ENCODE results near the gene SETD6. TPM values are rescaled to one million over a fixed set of nuclear protein-coding genes. Genes with fewer than 3 reads are reported as not detected.

SETD6 gene
- total and polyA plus RNA-seq, 2 donors (not counting 1 experiment from before 2014, with no cell fraction given), result 7.2 to 7.9 TPM

DNA sequence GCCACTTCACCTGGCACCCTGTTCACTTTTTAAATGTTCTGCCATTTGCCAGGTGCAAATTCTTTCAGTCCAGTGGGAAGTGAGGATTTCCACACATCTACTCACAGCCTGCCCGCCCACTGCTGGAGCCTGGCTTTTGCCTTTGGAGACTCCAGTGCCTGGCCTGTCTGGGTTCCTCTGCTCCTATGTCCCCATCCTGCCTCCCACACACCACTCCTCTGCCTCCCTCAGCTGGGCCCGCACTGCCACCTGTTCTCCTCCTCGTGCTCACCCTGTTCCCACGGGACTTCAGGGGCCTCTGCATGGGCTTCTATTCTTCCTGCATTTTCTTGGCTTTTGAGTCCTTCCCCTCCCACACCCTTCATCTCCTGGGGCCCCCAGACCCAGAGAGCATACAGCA lies 23.3 kb upstream of the SETD6 start:
- no peak for DNase-seq (ENCODE audit: low read depth in 2 of 2)
- no peak for TF ChIP-seq EZH2 (IDR thresholded peaks at IDR 0.05; ENCODE audit: low read length, missing control alignments)
- no peak for TF ChIP-seq CTCF (conservative IDR thresholded peaks at IDR 0.05 in 1 of 2, IDR thresholded peaks at IDR 0.05 in 1 of 2; ENCODE audit: low read depth in 1 of 2, low read length in 2 of 2)
- no peak overlapping the region for H3K27ac ChIP-seq (ENCODE audit: insufficient read depth, low read length)

GRCh38 chr16:58492735-58493134 lies 22.6 kb upstream of the SETD6 start:
- H4K20me1 ChIP-seq (ENCODE audit: control insufficient read depth, extremely low read depth, insufficient read depth, low read length), result no peaks in the 10 kb centered on the region
- peaks cover 2% of the 10 kb centered on the region for H3K27me3 ChIP-seq (ENCODE audit: control insufficient read depth, insufficient read depth, low read length)
- H3K36me3 ChIP-seq (ENCODE audit: control insufficient read depth, insufficient read depth, low read length), result no peaks in the 10 kb centered on the region
- H3K9ac ChIP-seq (ENCODE audit: insufficient read depth, low read length), result no peak overlapping the region
- no peak overlapping the region for H2AFZ ChIP-seq (ENCODE audit: low read length)
- H3K4me1 ChIP-seq (ENCODE audit: control insufficient read depth, extremely low read depth, insufficient read depth, low read length), result peaks cover 8% of the 10 kb centered on the region
- TF ChIP-seq EZH2 (IDR thresholded peaks at IDR 0.05; ENCODE audit: low read length, missing control alignments), result no peak
- DNase-seq (ENCODE audit: low read depth in 2 of 2), result no peak
- no peaks in the 10 kb centered on the region for H3K79me2 ChIP-seq (ENCODE audit: control insufficient read depth, insufficient read depth, low read length)
- no peak overlapping the region for H3K4me2 ChIP-seq (ENCODE audit: extremely low read depth, insufficient read depth, low read length)
- no peak overlapping the region for H3K4me3 ChIP-seq (replicated peaks in 1 of 4; ENCODE audit: control extremely low read depth in 1 of 4, insufficient read depth in 1 of 4, low read depth in 3 of 4, low read length in 4 of 4)
- no peak overlapping the region for H3K27ac ChIP-seq (ENCODE audit: insufficient read depth, low read length)
- no peaks in the 10 kb centered on the region for H3K9me3 ChIP-seq (ENCODE audit: control insufficient read depth, insufficient read depth, low read depth, low read length)

More for the DNA sequence above, 23.3 kb upstream of the SETD6 start:
- Histone ChIP-seq H3K4me3 (replicated peaks in 1 of 4; ENCODE audit: control extremely low read depth in 1 of 4, insufficient read depth in 1 of 4, low read depth in 3 of 4, low read length in 4 of 4) (no peak overlapping the region), H2AFZ (ENCODE audit: low read length) (no peak overlapping the region), H3K27me3 (ENCODE audit: control insufficient read depth, insufficient read depth, low read length) (peaks cover 2% of the 10 kb centered on the region), H3K9me3 (ENCODE audit: control insufficient read depth, insufficient read depth, low read depth, low read length) (no peaks in the 10 kb centered on the region), H3K9ac (ENCODE audit: insufficient read depth, low read length) (no peak overlapping the region), H3K36me3 (ENCODE audit: control insufficient read depth, insufficient read depth, low read length) (no peaks in the 10 kb centered on the region), H3K4me1 (ENCODE audit: control insufficient read depth, extremely low read depth, insufficient read depth, low read length) (peaks cover 8% of the 10 kb centered on the region), H3K4me2 (ENCODE audit: extremely low read depth, insufficient read depth, low read length) (no peak overlapping the region), H3K79me2 (ENCODE audit: control insufficient read depth, insufficient read depth, low read length) (no peaks in the 10 kb centered on the region), H4K20me1 (ENCODE audit: control insufficient read depth, extremely low read depth, insufficient read depth, low read length) (no peaks in the 10 kb centered on the region)

DNA sequence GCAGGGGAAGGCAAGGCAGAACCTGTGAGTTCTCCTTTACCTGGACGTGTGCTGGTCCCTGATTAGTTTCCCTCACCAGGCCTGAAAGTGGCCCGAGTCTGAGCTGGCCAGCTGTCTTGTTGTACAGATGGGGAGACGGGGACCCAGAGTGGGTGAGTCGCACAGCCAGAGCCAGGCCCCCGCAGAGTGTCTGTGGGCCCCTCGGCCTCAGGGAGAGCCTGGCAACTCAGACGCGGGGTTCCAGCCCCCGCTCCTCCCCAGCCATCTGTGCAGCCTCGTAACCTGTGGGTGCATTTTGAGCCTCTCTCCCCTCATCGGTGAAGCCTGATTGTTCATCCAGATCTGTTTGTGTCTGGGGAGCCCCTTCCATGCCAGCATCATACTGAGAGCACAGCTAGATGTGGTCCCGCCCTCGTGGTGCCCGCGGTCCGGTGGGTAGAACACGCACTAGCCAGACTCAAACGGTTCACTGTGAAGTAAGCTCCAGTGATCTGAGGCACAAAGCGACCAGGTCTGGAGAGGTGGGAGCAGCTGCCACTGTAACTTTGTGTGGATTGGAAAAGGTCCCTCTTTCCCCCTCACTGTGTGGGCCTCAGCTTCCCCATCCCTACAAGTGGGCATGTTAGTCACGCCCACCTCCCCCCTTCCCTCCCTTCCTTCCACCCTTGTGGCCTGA lies 21.4 kb upstream of the SETD6 start:
- H3K27me3 ChIP-seq (ENCODE audit: control insufficient read depth, insufficient read depth, low read length), result no peaks in the 10 kb centered on the region
- H3K27ac ChIP-seq (ENCODE audit: insufficient read depth, low read length), result peak overlapping the region; percentile 27
- no peaks in the 10 kb centered on the region for H3K36me3 ChIP-seq (ENCODE audit: control insufficient read depth, insufficient read depth, low read length)
- TF ChIP-seq CTCF (conservative IDR thresholded peaks at IDR 0.05 in 1 of 2, IDR thresholded peaks at IDR 0.05 in 1 of 2; ENCODE audit: low read depth in 1 of 2, low read length in 2 of 2), result no peak
- no peak overlapping the region for H3K4me3 ChIP-seq (replicated peaks in 1 of 4; ENCODE audit: control extremely low read depth in 1 of 4, insufficient read depth in 1 of 4, low read depth in 3 of 4, low read length in 4 of 4)
- DNase-seq (ENCODE audit: low read depth in 2 of 2), result no peak
- H3K9me3 ChIP-seq (ENCODE audit: control insufficient read depth, insufficient read depth, low read depth, low read length), result no peaks in the 10 kb centered on the region
- H3K4me1 ChIP-seq (ENCODE audit: control insufficient read depth, extremely low read depth, insufficient read depth, low read length), result peaks cover 8% of the 10 kb centered on the region
- H3K9ac ChIP-seq (ENCODE audit: insufficient read depth, low read length), result no peak overlapping the region
- H2AFZ ChIP-seq (ENCODE audit: low read length), result no peak overlapping the region
- no peak overlapping the region for H3K4me2 ChIP-seq (ENCODE audit: extremely low read depth, insufficient read depth, low read length)
- H3K79me2 ChIP-seq (ENCODE audit: control insufficient read depth, insufficient read depth, low read length), result no peaks in the 10 kb centered on the region
- no peaks in the 10 kb centered on the region for H4K20me1 ChIP-seq (ENCODE audit: control insufficient read depth, extremely low read depth, insufficient read depth, low read length)
